Measurements from ENCODE around the gene SERPINB5. TPM values are rescaled to one million over a fixed set of nuclear protein-coding genes. Genes with fewer than 3 reads are reported as not detected.

The SERPINB5 gene
- total and polyA plus RNA-seq, 2 of the 13 experiments (the other 11 are each of a cell fraction or from before 2014, with no cell fraction given): not detected

DNA sequence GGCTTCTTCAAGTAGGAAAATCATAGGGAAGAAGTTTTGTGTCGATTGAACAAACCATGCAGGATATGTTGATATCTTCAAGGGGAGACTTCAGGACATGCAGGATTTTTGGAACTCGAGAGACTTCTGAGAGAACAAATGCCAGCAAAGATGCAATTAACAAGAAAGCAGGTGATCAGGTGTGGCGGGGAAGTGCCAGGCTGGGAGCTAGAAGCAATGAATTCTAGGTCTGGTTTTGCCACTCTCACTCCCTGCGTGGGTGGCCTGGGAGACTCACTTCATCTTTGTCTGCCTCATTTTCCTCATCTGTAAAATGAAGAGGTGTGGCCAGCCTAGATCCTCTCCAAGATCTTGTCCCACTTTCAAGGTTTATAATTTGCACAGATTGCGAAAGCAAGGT lies 3.1 kb downstream of the SERPINB5 start:
- Histone ChIP-seq H3K36me3 (replicated peaks in 1 of 2; ENCODE audit: control insufficient read depth in 1 of 2, insufficient read depth in 2 of 2, low read length in 2 of 2) (no peaks in the 10 kb centered on the region), H3K4me1 (ENCODE audit: insufficient read depth, low read length) (no peaks in the 10 kb centered on the region), H3K27ac (ENCODE audit: extremely low read length, insufficient read depth, low read length) (no peak overlapping the region), H3K27me3 (ENCODE audit: control insufficient read depth in 1 of 2, insufficient read depth in 2 of 2, low read length in 2 of 2) (peaks cover 1 to 26% of the 10 kb centered on the region in 2 experiments; a peak in 3 of 5 replicates), H2AFZ (ENCODE audit: low read length) (no peak overlapping the region), H4K20me1 (ENCODE audit: insufficient read depth, low read length) (no peaks in the 10 kb centered on the region), H3K4me3 (replicated peaks in 1 of 3; ENCODE audit: insufficient read depth in 1 of 3, low read depth in 2 of 3, low read length in 3 of 3) (no peak overlapping the region), H3K9me3 (ENCODE audit: low read length) (no peaks in the 10 kb centered on the region), H3K4me2 (ENCODE audit: low read depth, low read length) (no peak overlapping the region), H3K79me2 (ENCODE audit: insufficient read depth, low read length) (no peaks in the 10 kb centered on the region), H3K9ac (ENCODE audit: insufficient read depth, low read depth, low read length) (no peak overlapping the region)
- intact Hi-C loops (cut with micrococcal nuclease; ENCODE audit: unreplicated experiment): no loop called here
- WGBS (ENCODE audit: low lambda C conversion rate): 27% methylated on average over 5 of the region's 5 CpGs
- ChIA-PET CTCF (ENCODE audit: low intra/inter-chr PET ratio, low total read pairs) (no interaction called here), POLR2A (no interaction called here)
- in situ Hi-C loops (cut with HindIII; ENCODE audit: extremely low pct_ligation_motif_present, low pct_unique_long_range_greater_than_20kb): no loop called here
- ATAC-seq: no peak
- no peak for FAIRE-seq
- BruUV-seq (replicated peaks): no TSS peak
- no peak for DNase-seq (ENCODE audit: low spot score)
- TF ChIP-seq ZNF225 (CRISPR knock-in tag; IDR thresholded peaks at IDR 0.05): no peak
- TF ChIP-seq RELA (CRISPR knock-in tag; IDR thresholded peaks at IDR 0.05): no peak
- no peak for TF ChIP-seq MYC (CRISPR knock-in tag; IDR thresholded peaks at IDR 0.05; ENCODE audit: borderline replicate concordance)
- no peak for TF ChIP-seq ZNF652 (CRISPR knock-in tag; IDR thresholded peaks at IDR 0.05; ENCODE audit: borderline replicate concordance, low read depth)
- no peak for TF ChIP-seq MATR3 (CRISPR knock-in tag; IDR thresholded peaks at IDR 0.05)
- TF ChIP-seq JUN (CRISPR knock-in tag; IDR thresholded peaks at IDR 0.05): no peak
- TF ChIP-seq EED (CRISPR knock-in tag; IDR thresholded peaks at IDR 0.05): no peak
- TF ChIP-seq IRF2 (CRISPR knock-in tag; IDR thresholded peaks at IDR 0.05): no peak
- TF ChIP-seq, protein P1, sequence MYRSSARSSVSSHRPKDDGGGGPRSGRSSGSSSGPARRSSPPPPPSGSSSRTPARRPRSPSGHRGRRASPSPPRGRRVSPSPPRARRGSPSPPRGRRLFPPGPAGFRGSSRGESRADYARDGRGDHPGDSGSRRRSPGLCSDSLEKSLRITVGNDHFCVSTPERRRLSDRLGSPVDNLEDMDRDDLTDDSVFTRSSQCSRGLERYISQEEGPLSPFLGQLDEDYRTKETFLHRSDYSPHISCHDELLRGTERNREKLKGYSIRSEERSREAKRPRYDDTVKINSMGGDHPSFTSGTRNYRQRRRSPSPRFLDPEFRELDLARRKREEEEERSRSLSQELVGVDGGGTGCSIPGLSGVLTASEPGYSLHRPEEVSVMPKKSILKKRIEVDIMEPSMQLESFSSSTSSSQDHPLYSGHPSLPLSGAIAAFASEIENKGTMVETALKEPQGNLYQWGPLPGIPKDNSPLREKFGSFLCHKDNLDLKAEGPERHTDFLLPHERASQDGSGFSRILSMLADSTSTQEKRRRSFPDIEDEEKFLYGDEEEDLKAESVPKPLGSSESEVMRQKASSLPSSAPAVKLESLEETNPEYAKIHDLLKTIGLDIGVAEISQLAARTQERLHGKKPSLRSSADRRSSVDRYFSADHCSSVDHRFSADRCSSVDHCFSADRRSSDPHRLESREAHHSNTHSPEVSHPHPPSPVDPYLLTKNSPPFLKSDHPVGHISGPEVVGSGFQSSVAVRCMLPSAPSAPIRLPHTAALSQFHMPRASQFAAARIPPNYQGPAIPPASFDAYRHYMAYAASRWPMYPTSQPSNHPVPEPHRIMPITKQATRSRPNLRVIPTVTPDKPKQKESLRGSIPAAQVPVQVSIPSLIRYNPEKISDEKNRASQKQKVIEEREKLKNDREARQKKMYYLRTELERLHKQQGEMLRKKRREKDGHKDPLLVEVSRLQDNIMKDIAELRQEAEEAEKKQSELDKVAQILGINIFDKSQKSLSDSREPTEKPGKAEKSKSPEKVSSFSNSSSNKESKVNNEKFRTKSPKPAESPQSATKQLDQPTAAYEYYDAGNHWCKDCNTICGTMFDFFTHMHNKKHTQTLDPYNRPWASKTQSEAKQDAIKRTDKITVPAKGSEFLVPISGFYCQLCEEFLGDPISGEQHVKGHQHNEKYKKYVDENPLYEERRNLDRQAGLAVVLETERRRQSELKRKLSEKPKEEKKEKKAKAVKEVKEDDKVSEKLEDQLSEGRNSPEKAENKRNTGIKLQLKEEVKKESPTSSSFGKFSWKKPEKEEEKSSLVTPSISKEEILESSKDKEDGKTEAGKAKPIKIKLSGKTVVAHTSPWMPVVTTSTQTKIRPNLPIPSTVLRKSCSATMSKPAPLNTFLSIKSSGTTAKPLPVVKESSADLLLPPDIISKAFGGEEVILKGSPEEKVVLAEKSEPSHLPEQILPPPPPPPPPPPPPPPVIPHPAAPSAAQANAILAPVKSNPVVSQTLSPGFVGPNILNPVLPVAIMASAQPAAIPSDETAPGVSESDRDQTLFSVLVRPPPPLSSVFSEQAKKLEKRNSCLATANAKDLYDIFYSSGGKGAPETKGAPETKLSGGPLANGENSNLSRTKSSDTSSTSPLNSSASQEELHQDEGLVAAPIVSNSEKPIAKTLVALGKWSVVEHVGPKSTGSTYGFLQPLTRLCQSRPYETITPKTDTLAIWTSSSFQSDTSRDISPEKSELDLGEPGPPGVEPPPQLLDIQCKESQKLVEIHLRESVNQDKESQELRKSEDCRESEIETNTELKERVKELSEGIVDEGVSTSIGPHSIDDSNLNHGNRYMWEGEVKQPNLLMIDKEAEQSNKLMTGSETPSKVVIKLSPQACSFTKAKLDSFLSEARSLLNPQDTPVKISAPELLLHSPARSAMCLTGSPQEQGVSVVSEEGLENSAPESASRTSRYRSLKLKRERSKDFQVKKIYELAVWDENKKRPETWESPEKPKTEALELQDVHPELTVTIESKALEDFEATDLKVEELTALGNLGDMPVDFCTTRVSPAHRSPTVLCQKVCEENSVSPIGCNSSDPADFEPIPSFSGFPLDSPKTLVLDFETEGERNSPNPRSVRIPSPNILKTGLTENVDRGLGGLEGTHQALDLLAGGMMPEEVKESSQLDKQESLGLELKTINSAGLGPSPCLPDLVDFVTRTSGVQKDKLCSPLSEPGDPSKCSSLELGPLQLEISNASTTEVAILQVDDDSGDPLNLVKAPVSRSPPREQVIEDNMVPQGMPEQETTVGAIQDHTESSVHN (CRISPR knock-in tag; IDR thresholded peaks at IDR 0.05): no peak
- TF ChIP-seq ZNF367 (CRISPR knock-in tag; IDR thresholded peaks at IDR 0.05; ENCODE audit: borderline replicate concordance): no peak
- TF ChIP-seq, protein P2, sequence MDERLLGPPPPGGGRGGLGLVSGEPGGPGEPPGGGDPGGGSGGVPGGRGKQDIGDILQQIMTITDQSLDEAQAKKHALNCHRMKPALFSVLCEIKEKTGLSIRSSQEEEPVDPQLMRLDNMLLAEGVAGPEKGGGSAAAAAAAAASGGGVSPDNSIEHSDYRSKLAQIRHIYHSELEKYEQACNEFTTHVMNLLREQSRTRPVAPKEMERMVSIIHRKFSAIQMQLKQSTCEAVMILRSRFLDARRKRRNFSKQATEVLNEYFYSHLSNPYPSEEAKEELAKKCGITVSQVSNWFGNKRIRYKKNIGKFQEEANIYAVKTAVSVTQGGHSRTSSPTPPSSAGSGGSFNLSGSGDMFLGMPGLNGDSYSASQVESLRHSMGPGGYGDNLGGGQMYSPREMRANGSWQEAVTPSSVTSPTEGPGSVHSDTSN (CRISPR knock-in tag; IDR thresholded peaks at IDR 0.05): no peak
